NCI-H345 (cell line): ENCODE measurements around the gene GAPDHS.
A peak's percentile ranks its signal among the peaks of the same experiment; 100 is the strongest.

Experiments
- DNase-seq: peaks from one replicate; lab custom pipeline; 2025; lab: John Stamatoyannopoulos, UW

Gene GAPDHS

GRCh38 chr19:35557539-35558399, 24.5 kb downstream of the GAPDHS start:
- peak; percentile 98 for DNase-seq

DNA sequence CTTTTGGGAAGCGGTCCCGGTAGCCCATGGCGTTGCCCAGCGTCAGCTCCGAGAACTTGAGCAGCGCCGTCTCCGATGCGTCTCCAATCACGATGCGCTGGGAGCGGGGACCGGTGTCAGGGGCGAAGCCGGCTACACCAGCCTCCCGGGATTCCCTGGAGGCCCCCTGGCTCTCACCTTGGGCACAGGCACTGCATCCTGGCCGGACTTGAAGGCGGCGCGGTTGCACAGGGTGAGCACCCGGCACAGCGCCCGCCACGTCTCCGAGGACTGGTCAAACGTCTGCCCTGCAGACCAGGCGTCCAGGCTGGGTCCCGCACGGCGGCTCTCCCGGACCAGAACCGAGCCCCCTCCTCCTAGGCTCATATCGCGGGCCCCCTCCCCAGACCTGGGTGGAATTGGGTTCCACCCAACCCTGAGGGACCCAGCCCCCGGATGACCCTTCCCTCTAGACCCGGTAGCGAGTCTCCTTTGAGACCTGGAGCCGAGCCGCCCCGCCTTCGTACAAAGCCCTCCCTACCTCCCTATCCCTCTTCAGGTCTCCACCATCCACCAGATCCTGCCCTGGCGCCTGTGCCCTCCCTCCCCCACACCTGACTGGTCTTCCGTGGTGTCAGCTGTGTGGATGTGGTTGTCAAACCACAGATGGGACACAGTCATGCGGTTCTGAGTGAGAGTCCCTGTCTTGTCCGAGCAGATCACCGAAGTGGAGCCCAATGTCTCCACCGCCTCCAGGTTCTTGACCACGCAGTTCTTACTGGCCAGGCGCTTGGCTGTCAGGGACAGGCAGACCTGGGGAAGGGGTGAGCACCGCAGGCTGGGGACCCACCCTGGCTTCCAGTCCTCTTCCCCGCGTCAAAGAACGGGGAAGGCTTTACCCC, 25.4 kb downstream of the GAPDHS start:
- peak; percentile 46 for DNase-seq

GRCh38 chr19:35559281-35559659, 26.0 kb downstream of the GAPDHS start:
- DNase-seq, result peak; percentile 62

GRCh38 chr19:35559781-35560180, 26.5 kb downstream of the GAPDHS start:
- DNase-seq, result no peak

DNA sequence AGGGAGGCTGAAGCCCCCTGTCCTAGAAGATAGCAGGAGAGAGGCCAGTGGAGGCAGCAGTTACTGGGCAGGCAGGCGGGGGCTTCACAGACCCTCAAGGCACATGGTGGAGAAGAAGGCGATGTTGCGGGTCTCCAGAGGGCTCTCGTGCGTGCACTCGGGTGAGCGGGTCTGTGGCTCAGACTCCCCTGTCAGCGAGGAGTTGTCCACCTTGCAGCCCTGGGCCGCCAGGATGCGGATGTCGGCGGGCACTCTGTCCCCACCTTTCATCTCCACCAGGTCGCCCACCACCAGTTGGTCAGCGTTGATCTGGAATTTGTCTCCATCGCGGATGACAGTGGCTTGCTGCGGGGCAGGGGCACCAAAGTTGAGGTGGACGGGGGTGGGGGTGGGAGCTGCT, 27.0 kb downstream of the GAPDHS start:
- no peak for DNase-seq

DNA sequence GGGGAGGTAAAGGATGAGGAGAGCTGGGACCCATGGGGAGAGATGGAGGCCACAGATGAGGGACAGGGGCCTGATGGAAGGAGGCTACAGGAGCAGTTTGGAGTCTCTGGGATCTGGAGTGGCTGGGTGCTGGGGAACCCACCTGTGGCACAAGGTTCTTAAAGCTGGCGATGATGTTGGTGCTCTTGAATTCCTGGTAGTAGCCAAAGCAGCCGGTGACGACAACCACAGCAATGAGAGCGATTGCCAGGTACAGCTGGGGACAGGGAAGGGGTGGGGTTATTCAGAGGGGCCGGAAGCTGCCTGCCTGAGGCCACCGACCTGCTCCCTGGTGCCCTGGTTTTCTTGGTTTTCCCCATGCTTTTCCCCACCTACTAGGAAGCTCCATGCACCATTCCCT, 27.4 kb downstream of the GAPDHS start:
- DNase-seq, result no peak

DNA sequence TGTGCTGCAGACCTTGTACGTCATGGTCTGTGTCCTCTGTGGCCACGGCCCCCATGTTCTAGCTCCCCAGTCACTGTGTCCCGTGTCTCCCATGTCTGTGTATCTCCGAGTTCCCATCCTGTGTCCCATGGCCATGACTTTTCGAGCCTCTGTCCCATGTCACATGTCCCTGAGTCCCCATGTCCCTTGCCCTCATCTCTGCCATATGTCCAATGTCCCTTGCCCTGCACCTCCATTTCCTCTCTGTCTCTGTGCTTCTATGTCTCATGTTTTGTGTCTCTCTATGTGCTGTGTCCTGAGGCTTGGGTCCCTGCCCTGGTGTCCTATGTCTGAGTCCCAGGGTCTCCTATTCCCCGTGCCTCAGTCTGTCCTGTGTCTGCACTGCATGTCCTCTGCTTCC, 28.2 kb downstream of the GAPDHS start:
- no peak for DNase-seq

- no peak for DNase-seq
Observed at GRCh38 chr19:35562336-35562735, 29.1 kb downstream of the GAPDHS start.

DNA sequence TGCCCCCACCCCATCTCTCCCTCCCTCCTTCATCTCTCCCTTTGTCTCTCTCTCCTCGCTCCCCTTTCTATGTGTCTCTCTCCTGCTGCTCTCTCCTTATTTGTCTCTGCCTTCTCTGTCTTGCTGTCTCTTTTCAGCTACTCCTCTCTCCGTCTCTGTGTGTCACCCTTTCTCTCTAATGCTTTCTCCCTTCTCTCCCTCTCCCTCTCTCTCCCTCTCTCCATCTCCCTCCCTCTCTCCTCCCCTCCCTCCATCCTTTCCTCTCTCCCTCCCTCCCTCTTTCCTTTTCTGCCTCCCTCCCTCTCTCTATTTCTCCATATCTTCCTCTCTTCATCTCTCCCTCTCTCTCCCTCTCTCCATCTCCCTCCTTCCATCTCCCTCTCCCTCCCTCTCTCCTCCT, 29.5 kb downstream of the GAPDHS start:
- DNase-seq, result no peak

DNA sequence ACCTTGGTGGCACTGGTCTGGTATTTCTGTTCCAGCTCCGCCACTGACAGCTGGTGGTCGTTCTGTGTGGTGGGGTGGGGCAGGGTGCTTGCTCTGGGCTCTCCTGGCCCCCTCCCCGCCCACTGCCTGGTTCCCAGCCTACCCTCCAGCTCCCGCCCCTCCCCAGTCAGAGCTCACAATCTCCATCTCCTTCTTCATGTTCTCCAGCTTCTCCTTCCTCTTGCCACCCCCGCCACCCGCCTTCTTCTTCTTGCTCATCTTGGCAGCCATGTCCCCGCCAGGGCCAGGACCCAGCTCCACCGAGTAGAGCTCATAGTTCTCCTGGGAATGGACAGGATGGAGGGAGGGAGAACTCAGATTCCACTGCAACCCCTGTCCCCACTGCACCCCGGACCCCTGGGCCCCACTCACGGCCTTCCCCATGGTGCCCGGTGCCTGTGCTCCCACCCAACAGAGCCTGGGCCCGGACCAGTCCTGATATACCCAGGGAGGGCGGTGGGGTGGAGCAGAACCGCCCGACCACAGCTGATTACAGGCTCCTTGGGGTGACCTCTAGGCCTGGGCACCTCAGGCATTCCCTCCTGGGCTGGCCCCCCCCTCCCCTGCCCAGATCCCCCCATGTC, 30.1 kb downstream of the GAPDHS start, which contains the start of gene ATP4A:
ATP4A (minus strand) TSS at position 452 of the 623 bp plus-strand sequence; CDS start at position 423, 29 bp downstream.
- no peak for DNase-seq

GRCh38 chr19:35565016-35565856, 32.0 kb downstream of the GAPDHS start:
- DNase-seq, result no peak

DNA sequence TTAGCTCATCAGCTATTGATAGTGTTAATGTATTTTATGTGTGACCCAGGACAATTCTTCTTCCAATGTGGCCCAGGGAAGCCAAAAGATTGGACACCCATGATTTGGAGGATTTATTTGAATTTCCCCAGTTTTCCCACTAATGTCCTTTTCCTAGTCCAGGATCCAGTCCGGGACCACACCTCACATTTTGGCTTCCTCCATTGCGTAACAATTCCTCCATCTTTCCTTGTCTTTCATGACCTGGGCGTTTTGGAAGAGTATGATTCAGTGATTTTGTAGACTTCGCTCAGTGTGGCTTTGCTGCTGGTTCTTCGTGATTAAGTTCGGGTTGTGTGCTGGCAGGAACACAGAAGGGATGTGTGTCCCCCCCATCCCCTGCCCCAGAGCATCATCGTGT, 33.5 kb downstream of the GAPDHS start:
- DNase-seq, result no peak

GRCh38 chr19:35569281-35569781, 36.1 kb downstream of the GAPDHS start:
- no peak for DNase-seq

GRCh38 chr19:35571406-35571965, 38.2 kb downstream of the GAPDHS start:
- DNase-seq, result no peak

DNA sequence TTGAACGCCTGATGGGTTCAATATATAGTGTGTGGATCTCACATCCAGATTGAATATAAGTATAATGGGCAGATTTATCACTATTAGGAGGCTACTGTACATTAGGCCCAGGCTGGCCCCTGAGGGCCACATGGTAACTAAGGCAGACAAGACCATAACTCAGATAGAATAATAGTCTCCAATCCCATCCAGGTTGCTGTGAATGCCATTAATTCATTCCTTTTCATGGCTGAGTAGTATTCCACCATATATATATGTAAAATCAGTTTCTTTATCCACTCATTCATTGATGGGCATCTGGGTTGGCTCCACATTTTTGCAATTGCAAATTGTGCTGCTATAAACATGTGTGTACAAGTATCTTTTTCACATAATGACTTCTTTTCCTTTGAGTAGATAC, 44.7 kb downstream of the GAPDHS start:
- no peak for DNase-seq

DNA sequence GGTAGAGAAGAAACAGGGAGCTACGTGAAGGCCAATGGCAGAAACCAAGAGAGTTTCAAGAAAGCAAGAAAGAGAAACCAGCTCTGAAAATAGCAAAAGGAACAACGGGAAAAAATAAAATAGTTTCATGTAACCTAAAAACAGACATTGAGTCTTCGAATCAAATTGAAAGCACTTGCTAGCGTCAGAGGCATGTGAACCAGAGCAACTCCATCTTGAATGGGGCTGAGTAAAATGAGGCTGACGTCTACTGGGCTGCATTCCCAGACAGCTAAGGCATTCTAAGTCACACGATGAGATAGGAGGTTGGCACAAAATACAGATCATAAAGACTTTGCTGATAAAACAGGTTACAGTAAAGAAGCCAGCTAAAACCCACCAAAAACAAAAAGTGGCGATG, 45.5 kb downstream of the GAPDHS start:
- DNase-seq, result no peak

DNA sequence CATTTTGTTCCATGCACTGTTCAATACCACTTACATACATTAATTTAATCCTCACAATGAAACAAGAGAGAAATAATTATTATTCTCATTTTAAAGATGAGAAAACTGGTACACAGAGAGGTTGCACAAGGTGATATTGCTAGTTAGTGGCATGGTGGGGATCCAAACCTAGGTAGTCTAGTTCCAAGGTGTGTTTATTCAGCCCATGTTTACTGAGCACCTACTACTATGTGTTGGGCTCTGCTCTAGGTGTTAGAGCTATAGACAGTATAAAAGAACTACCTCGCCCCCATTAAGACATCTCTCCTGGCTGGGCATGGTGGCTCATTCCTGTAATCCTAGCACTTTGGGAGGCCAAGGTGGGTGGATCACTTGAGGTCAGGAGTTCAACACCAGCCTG, 49.5 kb downstream of the GAPDHS start:
- no peak for DNase-seq

- DNase-seq, result no peak
Observed at GRCh38 chr19:35585848-35586247, 52.6 kb downstream of the GAPDHS start, which contains the start of gene PMIS2. Gene PMIS2, plus strand, starts transcription at chr19:35586173. Its CDS starts 87 bp downstream, at chr19:35586260.

GRCh38 chr19:35587321-35587720, 54.1 kb downstream of the GAPDHS start:
- no peak for DNase-seq

- DNase-seq, result no peak
Observed at GRCh38 chr19:35590875-35591274, 57.6 kb downstream of the GAPDHS start.

GRCh38 chr19:35592226-35592625, 59.0 kb downstream of the GAPDHS start:
- DNase-seq, result peak; percentile 48
